ENCODE measurements around the gene RAP1GAP2.

DNA sequence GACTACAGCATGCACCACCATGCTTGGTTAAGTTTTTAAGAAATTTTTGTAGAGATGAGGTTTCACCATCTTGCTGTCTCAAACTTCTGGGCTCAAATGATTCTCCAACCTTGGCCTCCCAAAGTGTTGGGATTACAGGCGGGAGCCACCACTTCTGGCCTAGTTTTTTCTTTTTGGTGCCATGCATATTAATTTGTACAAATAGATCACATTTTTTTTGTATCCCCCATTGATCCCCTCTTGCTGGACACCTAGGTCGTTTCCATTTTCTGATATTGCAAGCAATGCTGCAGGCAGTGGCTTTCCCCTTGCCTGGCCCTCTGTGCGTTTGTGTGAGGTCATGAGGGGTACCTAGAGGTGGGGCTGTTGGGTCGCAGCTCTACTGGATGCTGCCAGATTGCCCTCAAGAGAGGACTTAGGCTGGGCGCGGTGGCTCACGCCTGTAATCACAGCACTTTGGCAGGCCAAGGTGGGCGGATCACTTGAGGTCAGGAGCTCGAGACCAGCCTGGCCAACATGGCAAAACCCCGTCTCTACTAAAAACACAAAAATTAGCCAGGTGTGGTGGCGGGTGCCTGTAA, 23.8 kb downstream of the RAP1GAP2 start:
- TF ChIP-seq CREB1 (CRISPR knock-in tag; IDR thresholded peaks at IDR 0.05), result no peak
- TF ChIP-seq, protein P1, sequence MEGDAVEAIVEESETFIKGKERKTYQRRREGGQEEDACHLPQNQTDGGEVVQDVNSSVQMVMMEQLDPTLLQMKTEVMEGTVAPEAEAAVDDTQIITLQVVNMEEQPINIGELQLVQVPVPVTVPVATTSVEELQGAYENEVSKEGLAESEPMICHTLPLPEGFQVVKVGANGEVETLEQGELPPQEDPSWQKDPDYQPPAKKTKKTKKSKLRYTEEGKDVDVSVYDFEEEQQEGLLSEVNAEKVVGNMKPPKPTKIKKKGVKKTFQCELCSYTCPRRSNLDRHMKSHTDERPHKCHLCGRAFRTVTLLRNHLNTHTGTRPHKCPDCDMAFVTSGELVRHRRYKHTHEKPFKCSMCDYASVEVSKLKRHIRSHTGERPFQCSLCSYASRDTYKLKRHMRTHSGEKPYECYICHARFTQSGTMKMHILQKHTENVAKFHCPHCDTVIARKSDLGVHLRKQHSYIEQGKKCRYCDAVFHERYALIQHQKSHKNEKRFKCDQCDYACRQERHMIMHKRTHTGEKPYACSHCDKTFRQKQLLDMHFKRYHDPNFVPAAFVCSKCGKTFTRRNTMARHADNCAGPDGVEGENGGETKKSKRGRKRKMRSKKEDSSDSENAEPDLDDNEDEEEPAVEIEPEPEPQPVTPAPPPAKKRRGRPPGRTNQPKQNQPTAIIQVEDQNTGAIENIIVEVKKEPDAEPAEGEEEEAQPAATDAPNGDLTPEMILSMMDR (IDR thresholded peaks at IDR 0.05), result no peak
- no peak for TF ChIP-seq ZNF232 (CRISPR knock-in tag; IDR thresholded peaks at IDR 0.05)
- no peak for TF ChIP-seq ZNF416 (CRISPR knock-in tag; IDR thresholded peaks at IDR 0.05)
- TF ChIP-seq, protein P2, sequence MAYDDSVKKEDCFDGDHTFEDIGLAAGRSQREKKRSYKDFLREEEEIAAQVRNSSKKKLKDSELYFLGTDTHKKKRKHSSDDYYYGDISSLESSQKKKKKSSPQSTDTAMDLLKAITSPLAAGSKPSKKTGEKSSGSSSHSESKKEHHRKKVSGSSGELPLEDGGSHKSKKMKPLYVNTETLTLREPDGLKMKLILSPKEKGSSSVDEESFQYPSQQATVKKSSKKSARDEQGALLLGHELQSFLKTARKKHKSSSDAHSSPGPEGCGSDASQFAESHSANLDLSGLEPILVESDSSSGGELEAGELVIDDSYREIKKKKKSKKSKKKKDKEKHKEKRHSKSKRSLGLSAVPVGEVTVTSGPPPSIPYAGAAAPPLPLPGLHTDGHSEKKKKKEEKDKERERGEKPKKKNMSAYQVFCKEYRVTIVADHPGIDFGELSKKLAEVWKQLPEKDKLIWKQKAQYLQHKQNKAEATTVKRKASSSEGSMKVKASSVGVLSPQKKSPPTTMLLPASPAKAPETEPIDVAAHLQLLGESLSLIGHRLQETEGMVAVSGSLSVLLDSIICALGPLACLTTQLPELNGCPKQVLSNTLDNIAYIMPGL (CRISPR knock-in tag; IDR thresholded peaks at IDR 0.05), result no peak
- TF ChIP-seq USF2 (CRISPR knock-in tag; IDR thresholded peaks at IDR 0.05), result no peak
- TF ChIP-seq, protein P3, sequence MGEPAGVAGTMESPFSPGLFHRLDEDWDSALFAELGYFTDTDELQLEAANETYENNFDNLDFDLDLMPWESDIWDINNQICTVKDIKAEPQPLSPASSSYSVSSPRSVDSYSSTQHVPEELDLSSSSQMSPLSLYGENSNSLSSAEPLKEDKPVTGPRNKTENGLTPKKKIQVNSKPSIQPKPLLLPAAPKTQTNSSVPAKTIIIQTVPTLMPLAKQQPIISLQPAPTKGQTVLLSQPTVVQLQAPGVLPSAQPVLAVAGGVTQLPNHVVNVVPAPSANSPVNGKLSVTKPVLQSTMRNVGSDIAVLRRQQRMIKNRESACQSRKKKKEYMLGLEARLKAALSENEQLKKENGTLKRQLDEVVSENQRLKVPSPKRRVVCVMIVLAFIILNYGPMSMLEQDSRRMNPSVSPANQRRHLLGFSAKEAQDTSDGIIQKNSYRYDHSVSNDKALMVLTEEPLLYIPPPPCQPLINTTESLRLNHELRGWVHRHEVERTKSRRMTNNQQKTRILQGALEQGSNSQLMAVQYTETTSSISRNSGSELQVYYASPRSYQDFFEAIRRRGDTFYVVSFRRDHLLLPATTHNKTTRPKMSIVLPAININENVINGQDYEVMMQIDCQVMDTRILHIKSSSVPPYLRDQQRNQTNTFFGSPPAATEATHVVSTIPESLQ (CRISPR knock-in tag; IDR thresholded peaks at IDR 0.05), result no peak
- no peak for TF ChIP-seq SP1 (CRISPR knock-in tag; conservative IDR thresholded peaks at IDR 0.05)
- TF ChIP-seq HMGA2 (CRISPR knock-in tag; IDR thresholded peaks at IDR 0.05), result no peak
- TF ChIP-seq, protein P4, sequence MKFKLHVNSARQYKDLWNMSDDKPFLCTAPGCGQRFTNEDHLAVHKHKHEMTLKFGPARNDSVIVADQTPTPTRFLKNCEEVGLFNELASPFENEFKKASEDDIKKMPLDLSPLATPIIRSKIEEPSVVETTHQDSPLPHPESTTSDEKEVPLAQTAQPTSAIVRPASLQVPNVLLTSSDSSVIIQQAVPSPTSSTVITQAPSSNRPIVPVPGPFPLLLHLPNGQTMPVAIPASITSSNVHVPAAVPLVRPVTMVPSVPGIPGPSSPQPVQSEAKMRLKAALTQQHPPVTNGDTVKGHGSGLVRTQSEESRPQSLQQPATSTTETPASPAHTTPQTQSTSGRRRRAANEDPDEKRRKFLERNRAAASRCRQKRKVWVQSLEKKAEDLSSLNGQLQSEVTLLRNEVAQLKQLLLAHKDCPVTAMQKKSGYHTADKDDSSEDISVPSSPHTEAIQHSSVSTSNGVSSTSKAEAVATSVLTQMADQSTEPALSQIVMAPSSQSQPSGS (CRISPR knock-in tag; IDR thresholded peaks at IDR 0.05; ENCODE audit: borderline replicate concordance, low read depth), result no peak
- TF ChIP-seq TP53 (CRISPR knock-in tag; IDR thresholded peaks at IDR 0.05), result no peak
- TF ChIP-seq NR2C2 (CRISPR knock-in tag; IDR thresholded peaks at IDR 0.05), result no peak
